Measurements from ENCODE around the gene ATP5ME.

GRCh38 chr4:659851-660250, 14.2 kb downstream of the ATP5ME start:
- TF ChIP-seq CTCF (IDR thresholded peaks at IDR 0.05) (no peak), POLR2A (IDR thresholded peaks at IDR 0.05) (no peak)

Measured in heart left ventricle (tissue), 13 donors.